HG02973 (cell line): ENCODE results near the gene RHOH.

Source experiments
- ATAC-seq: cut with Tn5 transposase; IDR thresholded peaks from one replicate; pipeline ENCODE4 v1.9.1; 2021; ENCODE audit warnings: moderate library complexity; ENCODE audit not compliant: unreplicated experiment

Gene RHOH

GRCh38 chr4:40186665-40187014, 10.2 kb upstream of the RHOH start:
- no peak for ATAC-seq

- ATAC-seq: no peak
Measured at GRCh38 chr4:40187386-40187906, 9.4 kb upstream of the RHOH start.

GRCh38 chr4:40190019-40190418, 6.8 kb upstream of the RHOH start:
- ATAC-seq: no peak

GRCh38 chr4:40190465-40190864, 6.4 kb upstream of the RHOH start:
- no peak for ATAC-seq

- no peak for ATAC-seq
Measured at GRCh38 chr4:40190880-40191815, 5.7 kb upstream of the RHOH start.

- ATAC-seq: no peak
Measured at GRCh38 chr4:40192114-40193015, 4.5 kb upstream of the RHOH start.

GRCh38 chr4:40193016-40193571, 3.7 kb upstream of the RHOH start:
- no peak for ATAC-seq

GRCh38 chr4:40193578-40193977, 3.3 kb upstream of the RHOH start:
- ATAC-seq: no peak

- ATAC-seq: no peak
Measured at GRCh38 chr4:40194602-40195161, 2.1 kb upstream of the RHOH start.

GRCh38 chr4:40195182-40196177, 1.4 kb upstream of the RHOH start:
- ATAC-seq: no peak

GRCh38 chr4:40196272-40196671, 559 bp upstream of the RHOH start:
- ATAC-seq: no peak

GRCh38 chr4:40197879-40198689, 1.3 kb downstream of the RHOH start:
- no peak for ATAC-seq

GRCh38 chr4:40199179-40199670, 2.4 kb downstream of the RHOH start:
- no peak for ATAC-seq

GRCh38 chr4:40199999-40200874, 3.4 kb downstream of the RHOH start:
- peak; percentile 42 for ATAC-seq

- ATAC-seq: no peak
Measured at GRCh38 chr4:40200875-40201801, 4.3 kb downstream of the RHOH start.

- no peak for ATAC-seq
Measured at GRCh38 chr4:40201898-40202297, 5.1 kb downstream of the RHOH start.

GRCh38 chr4:40202474-40202873, 5.6 kb downstream of the RHOH start:
- ATAC-seq: no peak
